ENCODE results near the gene DLL4. TPM values are rescaled to one million over a fixed set of nuclear protein-coding genes. Genes with fewer than 3 reads are reported as not detected.
"Not testable (repeated sequence)": the region's sequence is repeated elsewhere in the genome, so short reads cannot be mapped to it uniquely, and the experiment has no call there.

Gene DLL4
- total RNA-seq, 1 donor from 2014 or later: 11.1 TPM

GRCh38 chr15:40952901-40953712 lies 24.0 kb downstream of the DLL4 start, which contains the start of gene CHAC1:
Gene CHAC1, plus strand, starts transcription at chr15:40953471. Its CDS starts 113 bp downstream, at chr15:40953584.
- intact Hi-C loops (cut with DNase I): no loop called here
- DNase-seq (ENCODE audit: missing footprints) (peak; percentile 98), ATAC-seq (peak; percentile 92)

- DNase-seq (ENCODE audit: missing footprints): no peak
- no peak for ATAC-seq
- intact Hi-C loops (cut with DNase I): no loop called here
Observed at GRCh38 chr15:40953713-40954074, 24.6 kb downstream of the DLL4 start.

- ATAC-seq; intact Hi-C loops (cut with DNase I); DNase-seq (ENCODE audit: missing footprints): not testable (repeated sequence)
Observed at GRCh38 chr15:40954158-40954848, 25.2 kb downstream of the DLL4 start.

- DNase-seq (ENCODE audit: missing footprints) (no peak), ATAC-seq (no peak)
- intact Hi-C loops (cut with DNase I): no loop called here
Observed at GRCh38 chr15:40955141-40955903, 26.2 kb downstream of the DLL4 start.

- intact Hi-C loops (cut with DNase I): no loop called here
- DNase-seq (ENCODE audit: missing footprints) (no peak), ATAC-seq (no peak)
Observed at GRCh38 chr15:40955930-40956540, 26.9 kb downstream of the DLL4 start.

GRCh38 chr15:40956541-40956982 lies 27.4 kb downstream of the DLL4 start:
- DNase-seq (ENCODE audit: missing footprints) (no peak), ATAC-seq (peak; percentile 25)
- intact Hi-C loops (cut with DNase I): no loop called here

GRCh38 chr15:40957041-40957555 lies 28.0 kb downstream of the DLL4 start:
- intact Hi-C loops (cut with DNase I): no loop called here
- DNase-seq (ENCODE audit: missing footprints): no peak
- no peak for ATAC-seq

- intact Hi-C loops (cut with DNase I): no loop called here
- DNase-seq (ENCODE audit: missing footprints): no peak
- peak; percentile 56 for ATAC-seq
Observed at GRCh38 chr15:40957581-40958051, 28.5 kb downstream of the DLL4 start.

- DNase-seq (ENCODE audit: missing footprints) (no peak), ATAC-seq (no peak)
- intact Hi-C loops (cut with DNase I): no loop called here
Observed at GRCh38 chr15:40958146-40958545, 29.0 kb downstream of the DLL4 start.

GRCh38 chr15:40958723-40959122 lies 29.6 kb downstream of the DLL4 start:
- DNase-seq (ENCODE audit: missing footprints) (no peak), ATAC-seq (no peak)
- intact Hi-C loops (cut with DNase I): no loop called here

- intact Hi-C loops (cut with DNase I): no loop called here
- ATAC-seq (no peak), DNase-seq (ENCODE audit: missing footprints) (no peak)
Observed at GRCh38 chr15:40959331-40960141, 30.4 kb downstream of the DLL4 start.

GRCh38 chr15:40960151-40960885 lies 31.2 kb downstream of the DLL4 start:
- intact Hi-C loops (cut with DNase I): no loop called here
- no peak for ATAC-seq
- no peak for DNase-seq (ENCODE audit: missing footprints)

GRCh38 chr15:40960925-40961324 lies 31.8 kb downstream of the DLL4 start:
- intact Hi-C loops (cut with DNase I): no loop called here
- no peak for DNase-seq (ENCODE audit: missing footprints)
- ATAC-seq: no peak

GRCh38 chr15:40961740-40962139 lies 32.6 kb downstream of the DLL4 start:
- DNase-seq (ENCODE audit: missing footprints); intact Hi-C loops (cut with DNase I); ATAC-seq: not testable (repeated sequence)

GRCh38 chr15:40962317-40962716 lies 33.2 kb downstream of the DLL4 start:
- ATAC-seq; DNase-seq (ENCODE audit: missing footprints); intact Hi-C loops (cut with DNase I): not testable (repeated sequence)

GRCh38 chr15:40963201-40963600 lies 34.1 kb downstream of the DLL4 start:
- no peak for DNase-seq (ENCODE audit: missing footprints)
- intact Hi-C loops (cut with DNase I): no loop called here

GRCh38 chr15:40964006-40964405 lies 34.9 kb downstream of the DLL4 start:
- DNase-seq (ENCODE audit: missing footprints): no peak
- ATAC-seq: no peak

More at GRCh38 chr15:40963201-40963600, 34.1 kb downstream of the DLL4 start:
- no peak for ATAC-seq

More at GRCh38 chr15:40964006-40964405, 34.9 kb downstream of the DLL4 start:
- intact Hi-C loops (cut with DNase I): no loop called here

Data from Right ventricle myocardium inferior (tissue), 1 donor.